HFFc6 (cell line): ENCODE results near the gene TEK. TPM values are rescaled to one million over a fixed set of nuclear protein-coding genes. Genes with fewer than 3 reads are reported as not detected.

ENCODE experiments used
- DNase-seq: peaks from one replicate; pipeline ENCODE4 v3.0.0-alpha.2; 2018
- H3K27ac Mint-ChIP-seq: 2 replicates; pipeline ENCODE4 v1.8.0; 2020; ENCODE audit warnings: mild to moderate bottlenecking, mixed read lengths
- H3K27me3 Mint-ChIP-seq: 2 replicates; pipeline ENCODE4 v1.8.0; 2021; ENCODE audit warnings: mild to moderate bottlenecking, moderate library complexity, mixed read lengths; ENCODE audit not compliant: insufficient read depth
- H3K36me3 Mint-ChIP-seq: 2 replicates; pipeline ENCODE4 v1.8.0; 2021; ENCODE audit warnings: low read depth, mixed read lengths
- H3K4me1 Mint-ChIP-seq: 2 replicates; pipeline ENCODE4 v1.8.0; 2020; ENCODE audit warnings: low read depth, mixed read lengths
- H3K4me3 Mint-ChIP-seq: 2 replicates; pipeline ENCODE4 v1.8.0; 2020; ENCODE audit warnings: mild to moderate bottlenecking, moderate library complexity, mixed read lengths
- H3K9me3 Mint-ChIP-seq: 2 replicates; pipeline ENCODE4 v1.8.0; 2020; ENCODE audit warnings: mild to moderate bottlenecking, mixed read lengths
- CTCF ChIP-seq: fragments of 200-600 bp; sonication (generic); IDR thresholded peaks from 2 replicates; pipeline ENCODE4 v1.5.0; 2021; ENCODE audit warnings: antibody characterized with exemption, mild to moderate bottlenecking
- total RNA-seq, 6 experiments: library from RNA; stranded (reverse); fragmentation: NEBNext Ultra II Directional; extraction: Animal tissue kit (Norgen Biotek cat#: 25700); gene quantifications; 2 replicates in 1 of 6; 3 replicates in 5 of 6; pipeline ENCODE4 v1.2.3, GENCODE V29; 2021

The TEK gene
- total RNA-seq, 6 experiments from 2014 or later = 2.0 to 10.0 (median 8.5) TPM

GRCh38 chr9:27279611-27280010 lies 170.6 kb downstream of the TEK start:
- Mint-ChIP-seq H3K9me3 (no peaks in the 10 kb centered on the region), H3K36me3 (no peaks in the 10 kb centered on the region), H3K4me1 (peaks cover 11% of the 10 kb centered on the region; the same call in 1 of the 2 replicates), H3K27ac (no peak overlapping the region), H3K4me3 (no peak overlapping the region), H3K27me3 (peaks cover 23% of the 10 kb centered on the region)
- DNase-seq = no peak
- TF ChIP-seq CTCF = no peak

Other genes starting within 250 kb of the TEK start
- gene CAAP1, start 216.4 kb upstream of the TEK start, total RNA-seq = 10 to 100 TPM; 12.1 to 15.3 (median 13.7) TPM
- 10 to 100 TPM; 33.4 to 37.9 (median 36.7) TPM for gene PLAA, start 162.0 kb upstream of the TEK start, total RNA-seq
- 10 to 100 TPM; 12.1 to 15.7 (median 12.8) TPM for gene IFT74, start 152.8 kb upstream of the TEK start, total RNA-seq
- gene LRRC19, start 103.6 kb upstream of the TEK start, total RNA-seq = not detected
- gene EQTN, start 187.9 kb downstream of the TEK start, total RNA-seq = not detected